ENCODE results near the gene BDNF.
"Not testable (repeated sequence)": the region's sequence is repeated elsewhere in the genome, so short reads cannot be mapped to it uniquely, and the experiment has no call there.

BDNF gene

DNA sequence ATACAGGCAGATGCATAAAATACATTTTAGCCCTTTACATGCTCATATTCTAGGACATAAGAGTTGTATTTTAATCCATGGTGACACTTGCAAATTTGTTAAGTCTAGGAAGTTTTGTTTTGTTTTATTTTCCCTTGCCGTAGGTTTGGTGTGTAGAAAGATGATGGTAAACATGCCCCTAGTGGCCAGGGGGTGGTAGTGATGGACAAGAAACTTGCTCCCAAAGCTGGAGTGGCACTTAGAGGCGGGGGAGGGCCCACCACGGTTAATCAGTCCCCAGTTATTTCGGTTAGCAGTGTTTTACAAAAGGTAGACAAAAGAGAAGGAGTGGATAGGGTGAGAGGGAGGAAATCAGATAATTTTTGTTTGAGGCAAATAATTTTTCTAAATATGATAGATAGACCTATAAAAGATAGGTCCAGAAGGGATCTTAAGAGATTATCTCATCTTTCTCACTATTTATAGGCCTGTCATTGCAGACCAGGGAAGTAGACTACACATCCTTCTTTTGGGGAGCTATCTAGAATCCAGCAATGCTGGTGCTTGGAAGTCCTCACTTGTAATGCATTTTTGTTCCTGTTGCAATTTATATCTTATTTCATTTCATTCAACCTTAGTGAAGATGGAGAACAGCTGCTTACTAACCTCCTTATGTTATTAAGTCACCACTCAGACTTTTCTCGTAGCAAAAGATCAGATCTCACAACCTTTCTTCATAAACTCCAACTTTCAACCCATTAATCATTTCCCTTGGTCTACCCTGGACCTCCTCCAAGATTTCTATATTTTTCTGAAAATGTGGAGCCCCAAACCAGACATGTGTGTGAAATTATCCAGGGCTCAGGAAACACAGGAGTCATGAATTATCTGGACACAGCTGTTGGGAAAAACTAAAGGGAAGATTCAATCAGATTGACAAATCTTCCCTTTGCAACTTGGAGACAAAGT is 5.9 kb upstream of the BDNF start:
- no peak for DNase-seq

DNA sequence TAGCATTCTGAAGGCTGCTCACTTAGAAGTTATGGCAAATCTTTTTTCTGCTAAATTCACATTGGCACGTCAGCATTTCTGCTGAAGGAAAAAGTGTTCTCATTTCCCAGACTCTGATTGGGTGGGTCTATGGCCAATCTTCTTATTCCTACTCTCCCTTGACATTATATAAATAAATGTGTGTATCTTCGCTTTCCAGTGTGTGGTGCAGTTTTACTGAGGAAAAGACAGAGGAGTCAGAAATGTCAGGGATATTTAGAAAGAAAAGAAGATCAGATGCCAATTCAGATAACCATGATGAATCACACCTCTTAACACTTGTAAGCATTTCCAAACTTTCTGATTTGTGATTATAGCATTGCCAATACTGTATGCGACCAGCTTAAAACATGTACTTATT is 3.2 kb upstream of the BDNF start:
- no peak for DNase-seq

DNA sequence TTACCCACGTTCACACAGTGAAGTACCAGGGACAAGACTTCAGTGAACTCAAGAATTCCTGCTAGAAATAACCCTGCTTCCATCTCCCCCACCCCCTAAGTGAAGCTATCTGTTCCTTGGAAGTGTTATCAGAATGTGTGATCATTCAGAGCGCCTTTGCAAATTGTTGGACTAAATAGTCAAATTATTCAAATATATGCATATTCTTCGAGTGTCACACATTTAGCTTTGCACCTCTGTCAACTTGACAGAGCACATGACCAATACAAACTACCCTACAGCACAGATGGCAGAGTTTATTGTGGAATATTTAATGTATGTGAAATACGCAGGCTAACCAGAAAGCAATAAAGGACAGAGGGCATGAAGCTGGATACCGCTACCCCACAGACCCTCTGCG is 2.6 kb upstream of the BDNF start:
- DNase-seq: no peak

DNA sequence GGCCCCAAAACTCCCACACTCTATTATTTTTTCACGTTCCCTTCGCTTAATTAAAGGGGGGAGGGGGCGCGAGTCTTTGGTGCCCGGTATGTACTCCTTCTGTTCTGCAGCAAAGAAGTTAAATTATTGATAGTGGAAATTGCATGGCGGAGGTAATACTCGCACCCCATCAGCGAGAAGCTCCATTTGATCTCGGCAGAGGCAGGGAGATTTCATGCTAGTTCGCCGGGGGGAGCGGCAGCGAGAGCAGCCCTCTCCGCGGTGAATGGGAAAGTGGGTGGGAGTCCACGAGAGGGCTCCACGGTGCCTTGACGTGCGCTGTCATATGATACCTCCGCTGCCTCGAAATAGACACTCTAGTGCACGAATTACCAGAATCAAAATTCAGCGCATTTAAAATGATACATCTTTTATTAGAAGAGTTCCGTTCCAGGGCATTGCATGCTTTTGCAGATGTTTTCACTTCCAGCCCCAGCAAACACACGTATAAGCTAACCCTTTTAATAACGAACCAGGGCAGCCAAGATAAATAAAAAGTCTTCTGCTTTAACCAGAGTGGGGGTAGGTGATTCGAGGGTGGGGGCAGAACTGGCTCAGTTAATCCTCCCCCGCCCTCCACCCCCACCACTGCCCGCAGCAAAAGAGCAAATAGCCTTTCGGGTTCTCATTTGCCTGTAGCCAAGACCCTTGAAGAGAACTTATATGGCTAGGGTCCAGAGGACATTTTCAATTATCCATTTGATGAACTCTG is 1.3 kb upstream of the BDNF start:
- DNase-seq: no peak

DNA sequence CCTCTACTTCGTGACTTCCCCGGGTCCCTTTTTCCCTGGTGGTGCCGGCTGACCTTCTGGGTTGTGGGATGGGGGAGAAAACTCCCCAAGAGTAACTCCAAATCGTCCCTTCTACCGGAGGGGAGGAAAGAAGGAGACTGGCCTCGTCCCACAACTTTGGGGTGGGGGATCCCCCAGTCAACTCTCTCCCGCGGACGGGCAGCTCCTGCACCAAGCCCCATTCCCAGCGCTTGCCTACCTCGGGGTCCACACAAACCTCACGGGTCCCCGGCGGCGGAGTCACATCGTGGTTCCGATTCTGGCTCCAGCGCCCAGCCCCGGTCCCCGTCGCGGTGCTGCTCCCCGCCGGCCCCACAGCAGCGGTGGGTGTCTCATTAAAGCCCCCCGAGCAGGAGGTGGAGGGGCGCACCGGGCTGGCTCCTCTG is 317 bp downstream of the BDNF start:
- DNase-seq: no peak

DNA sequence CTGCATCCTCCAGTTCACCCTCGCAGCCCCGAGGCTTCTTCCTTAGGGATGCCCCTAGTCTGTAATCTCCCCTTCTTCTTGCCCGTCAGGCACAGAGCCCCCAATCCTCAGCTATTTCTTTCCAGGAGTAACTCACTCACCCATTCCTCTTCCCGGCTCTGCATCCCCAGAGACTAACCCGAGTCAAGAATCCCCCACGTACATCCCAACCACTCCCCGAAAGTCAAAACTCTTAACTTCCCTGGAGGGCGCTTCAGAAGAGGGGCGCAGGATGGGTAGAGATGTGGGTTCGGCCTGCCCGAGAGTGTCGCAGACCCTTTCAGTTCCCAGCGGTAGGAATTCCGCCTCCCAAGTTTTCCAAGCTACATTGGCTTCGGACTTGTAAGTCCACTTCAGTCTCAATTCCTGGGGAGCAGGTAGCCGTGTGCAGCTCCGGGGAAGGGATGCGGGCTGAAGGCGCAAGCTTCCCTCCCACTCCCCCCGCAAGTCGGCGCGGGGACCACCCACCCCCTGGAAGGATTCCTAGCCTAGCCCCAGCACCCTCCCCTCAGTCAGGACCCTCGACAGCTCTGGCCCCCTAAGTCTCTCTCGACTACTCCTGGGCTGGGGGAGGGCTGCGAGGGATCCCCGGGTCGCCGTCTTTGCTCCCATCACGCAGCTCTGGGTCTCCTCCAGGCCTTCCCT is 871 bp downstream of the BDNF start:
- DNase-seq: no peak

DNA sequence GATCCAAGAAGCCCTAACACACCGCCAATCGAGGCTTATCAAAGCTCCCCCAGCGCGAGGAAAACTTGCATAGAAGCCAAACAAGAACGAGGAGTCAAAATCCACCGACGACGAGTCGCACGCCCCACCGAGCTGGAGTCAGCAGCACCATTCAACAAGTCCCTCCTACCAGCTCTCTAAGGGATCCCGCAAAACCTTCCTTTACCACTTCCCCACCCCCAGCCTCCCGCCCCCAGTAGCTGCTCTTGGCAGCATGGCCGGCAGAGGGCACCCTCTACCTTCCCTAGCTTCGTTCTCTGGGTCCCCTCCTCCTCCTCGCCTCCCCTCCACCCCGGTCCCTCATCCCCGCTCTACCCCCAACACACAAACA is 1.4 kb downstream of the BDNF start:
- peak; percentile 33 for DNase-seq

DNA sequence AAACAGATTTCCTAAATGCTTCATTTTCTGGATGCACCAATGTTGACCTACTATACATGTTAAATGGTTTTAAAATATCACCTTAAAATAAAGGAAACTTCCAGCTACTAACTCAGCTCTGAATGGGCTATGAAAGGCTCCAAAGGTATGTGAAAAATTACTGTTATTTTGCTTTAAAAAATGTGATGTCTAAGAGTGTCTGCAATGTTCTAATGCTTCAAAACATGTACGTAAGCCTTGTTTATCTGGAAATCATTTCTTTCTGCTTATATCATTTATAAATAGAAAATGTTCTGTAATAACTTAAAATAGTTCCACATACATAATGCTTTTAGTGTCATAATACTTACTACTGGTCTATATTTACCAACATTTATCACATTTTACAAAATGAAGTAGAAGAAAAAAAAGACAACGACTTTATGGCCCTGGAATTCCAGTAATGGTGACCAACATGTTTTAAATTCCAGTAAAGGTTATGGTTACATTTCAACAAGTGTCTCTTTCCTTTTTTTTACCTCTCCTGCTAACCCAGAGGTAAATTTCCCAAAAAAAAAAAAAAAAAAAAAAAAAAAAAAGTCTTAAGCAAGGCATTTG is 2.5 kb downstream of the BDNF start:
- DNase-seq: no peak

DNA sequence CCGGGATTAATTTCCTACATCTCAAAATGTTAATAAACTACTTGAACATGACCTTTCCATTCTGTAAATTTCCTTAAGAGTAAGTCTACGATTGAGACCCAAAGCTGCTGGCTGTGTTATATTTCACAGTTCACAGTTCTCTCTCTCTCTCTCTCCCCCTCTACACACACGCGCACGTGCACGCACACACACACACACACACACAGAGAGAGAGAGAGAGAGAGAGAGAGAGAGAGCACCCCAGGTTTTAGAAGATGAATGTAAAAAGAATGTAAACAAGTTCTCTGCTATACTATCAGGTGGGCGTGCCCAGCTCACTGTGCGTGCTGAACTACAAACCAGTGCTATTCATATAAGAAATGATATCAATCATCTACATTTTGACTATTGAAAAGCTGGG is 3.3 kb downstream of the BDNF start:
- no peak for DNase-seq

DNA sequence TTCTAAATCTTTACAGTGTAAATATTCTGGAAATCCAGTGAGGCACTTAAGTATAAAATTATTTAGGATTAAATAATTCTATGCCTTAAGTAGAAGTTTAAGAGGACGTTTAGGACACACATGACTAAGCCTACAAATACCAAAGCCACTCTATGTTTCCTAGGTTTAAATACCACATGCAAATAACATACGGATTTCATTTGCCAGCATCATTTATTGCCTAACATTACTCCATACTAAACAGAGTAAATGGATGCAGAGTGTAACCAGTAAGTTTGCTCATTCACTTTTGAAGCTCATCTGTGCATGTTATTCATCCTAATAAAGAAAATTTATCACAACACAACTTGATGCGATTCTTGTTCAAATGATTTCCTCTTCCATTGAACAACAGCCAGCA is 4.1 kb downstream of the BDNF start:
- DNase-seq: no peak

DNA sequence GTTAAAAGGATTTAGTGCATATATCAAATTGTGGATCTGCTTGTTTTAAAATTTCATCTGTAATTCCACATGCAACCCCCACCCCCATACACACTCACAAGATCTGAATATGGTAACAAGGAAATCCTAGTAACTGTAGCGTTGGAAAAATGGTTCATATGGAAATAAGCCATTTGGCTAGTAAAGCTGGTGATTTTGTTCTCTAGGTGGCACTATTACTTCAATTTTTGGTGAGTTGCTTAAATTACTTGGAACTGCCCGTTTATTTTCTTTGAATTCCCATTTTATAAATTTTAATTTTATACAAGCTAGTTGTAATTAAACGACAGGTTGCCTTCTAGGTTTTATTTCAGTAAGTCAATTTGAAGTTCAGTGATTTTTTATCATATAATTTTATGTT is 5.3 kb downstream of the BDNF start:
- DNase-seq: no peak

DNA sequence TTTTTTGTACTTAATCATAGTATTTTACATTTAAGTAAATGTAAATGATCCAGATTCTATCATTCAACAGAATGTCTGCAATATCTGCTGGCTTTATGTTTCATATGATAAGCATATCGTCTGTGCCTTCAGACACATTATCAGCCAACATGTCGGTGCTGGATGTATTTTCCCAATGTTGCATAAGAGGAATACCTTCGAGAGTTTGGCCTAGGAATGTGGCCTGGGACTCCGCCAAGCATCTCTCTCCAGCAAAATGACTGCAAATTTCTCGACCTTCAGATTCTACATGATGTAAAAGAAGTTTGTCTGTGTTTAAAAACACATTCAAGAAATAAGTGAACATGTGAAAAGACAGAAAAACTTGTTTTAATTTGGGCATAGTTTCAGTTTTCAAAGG is 6.9 kb downstream of the BDNF start:
- no peak for DNase-seq

DNA sequence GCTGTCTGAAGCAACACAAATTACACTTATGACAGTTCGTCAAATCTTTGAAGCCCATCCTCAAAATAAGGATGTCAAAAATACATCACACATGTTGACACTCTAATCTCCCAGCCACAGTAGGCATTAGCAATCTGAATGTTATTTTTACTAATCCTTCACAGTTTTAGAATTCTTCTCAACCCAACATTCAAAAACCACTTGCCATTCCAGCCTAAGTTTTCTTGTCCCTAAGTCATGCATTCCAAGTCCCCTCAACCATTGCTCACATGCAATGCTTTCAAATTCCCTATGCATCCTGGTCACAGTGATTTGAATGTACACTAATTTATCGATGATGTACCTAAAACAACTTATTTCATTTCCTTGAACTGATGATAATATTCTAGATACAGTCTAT is 7.5 kb downstream of the BDNF start:
- DNase-seq: no peak

DNA sequence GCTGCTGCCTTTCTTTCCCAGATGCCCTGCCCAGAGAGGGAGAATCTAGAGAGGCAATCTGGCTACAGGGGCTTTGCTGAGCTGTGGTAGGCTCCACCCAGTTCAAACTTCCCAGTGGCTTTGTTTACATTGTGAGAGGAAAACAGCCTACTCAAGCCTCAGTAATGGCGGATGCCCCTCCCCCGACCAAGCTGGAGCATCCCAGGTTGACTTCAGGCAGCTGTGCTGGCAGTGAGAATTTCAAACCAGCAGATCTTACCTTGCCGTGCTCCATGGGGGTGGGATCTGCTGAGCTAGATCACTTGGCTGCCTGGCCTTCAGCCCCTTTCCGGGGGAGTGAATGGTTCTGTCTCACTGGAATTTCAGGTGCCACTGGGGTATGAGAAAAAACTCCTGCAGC is 12.2 kb downstream of the BDNF start:
- no peak for DNase-seq

DNA sequence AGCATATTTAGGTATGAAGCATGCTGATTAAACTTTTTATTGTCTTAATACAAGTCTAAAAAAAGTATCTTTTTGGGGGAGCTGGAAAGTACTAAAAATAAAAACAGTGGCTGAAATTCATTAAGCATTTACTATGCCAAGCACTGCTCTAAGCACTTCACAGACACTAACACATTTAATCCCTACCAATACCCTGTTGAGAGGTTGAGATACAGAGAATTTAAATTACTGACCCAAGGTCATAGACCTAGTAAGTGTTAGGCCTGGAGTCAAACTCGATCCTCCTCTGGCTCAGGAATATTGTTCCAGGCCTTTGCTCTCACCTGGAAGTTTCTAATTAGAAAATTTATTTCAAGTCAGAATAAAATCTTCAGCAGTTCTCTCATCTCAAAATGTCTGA is 18.6 kb downstream of the BDNF start:
- DNase-seq: no peak

DNA sequence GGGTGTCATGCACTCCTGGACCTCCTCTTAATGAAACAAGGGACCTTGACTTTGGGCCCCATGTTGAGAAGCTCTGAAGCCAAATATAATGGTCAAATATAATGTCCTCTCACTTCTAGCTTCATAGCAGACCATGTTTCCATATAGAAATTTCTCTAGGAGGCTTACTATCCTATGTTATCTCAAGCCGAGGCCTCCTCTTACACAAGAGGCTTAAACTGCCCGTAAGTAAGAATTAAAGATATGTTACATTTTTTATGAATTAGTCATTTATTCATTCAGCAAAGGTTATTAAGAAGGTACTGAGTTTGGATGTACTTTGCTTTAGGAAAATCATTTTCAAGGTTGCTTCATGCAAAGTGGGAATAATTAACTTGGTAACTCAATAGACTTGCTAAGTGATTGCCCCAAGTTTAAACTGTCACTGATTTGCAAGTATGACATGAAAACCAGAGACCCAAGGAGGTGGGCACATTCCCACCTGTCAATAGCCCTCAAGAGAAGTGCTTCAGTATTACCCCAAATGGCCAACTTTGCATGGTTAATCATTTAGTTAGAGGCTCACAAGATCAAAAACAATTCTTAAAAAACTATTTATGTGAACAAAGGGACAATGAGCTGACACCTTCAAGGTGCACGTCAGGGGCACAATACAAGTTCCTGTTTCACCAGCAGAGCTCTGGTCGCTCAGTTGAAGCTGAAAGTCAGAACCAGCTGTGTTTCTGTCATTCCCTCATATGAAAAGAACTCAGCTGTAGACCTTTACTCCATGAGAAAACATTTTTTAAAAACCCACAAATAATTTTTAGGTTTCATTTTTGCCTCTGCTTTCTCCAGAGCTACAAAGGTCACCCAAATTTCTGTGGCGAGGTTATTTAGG is 20.9 kb downstream of the BDNF start:
- DNase-seq: no peak

DNA sequence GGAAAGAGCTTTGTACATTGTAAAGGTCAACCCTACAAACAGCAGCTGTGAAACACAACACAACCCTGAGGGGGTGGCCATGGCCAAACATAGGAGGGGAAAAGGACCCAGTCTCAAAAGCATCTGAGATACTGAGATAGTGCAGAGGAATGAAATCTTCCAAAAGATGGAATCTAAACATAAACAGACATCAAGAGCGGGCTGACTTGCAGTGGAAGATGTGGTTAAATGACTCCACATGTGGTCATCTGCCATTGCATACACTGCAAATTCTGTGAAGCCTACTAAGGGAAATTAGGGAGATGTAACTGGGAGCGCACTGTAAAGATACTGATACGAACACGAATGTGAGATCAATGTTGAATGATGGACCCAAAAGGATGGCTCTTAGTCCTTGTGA is 22.0 kb downstream of the BDNF start:
- DNase-seq: no peak

DNA sequence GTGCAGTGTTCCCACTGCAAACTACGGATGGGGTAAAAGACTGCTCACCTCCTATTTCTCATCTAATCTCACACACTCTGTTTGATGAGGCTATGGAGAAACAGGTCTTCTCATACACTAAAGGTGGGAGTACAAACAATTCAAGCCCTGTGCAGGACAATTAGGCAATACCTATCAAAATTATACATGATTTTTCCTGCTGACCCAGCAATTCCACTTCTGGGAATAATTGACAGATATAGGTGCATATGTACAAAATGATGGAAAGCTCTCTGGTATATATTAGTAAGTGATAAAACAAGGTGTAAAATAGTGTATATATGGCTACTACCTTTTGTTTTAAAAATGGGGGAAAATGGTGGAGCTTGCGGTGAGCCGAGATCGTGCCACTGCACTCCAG is 23.1 kb downstream of the BDNF start:
- no peak for DNase-seq

DNA sequence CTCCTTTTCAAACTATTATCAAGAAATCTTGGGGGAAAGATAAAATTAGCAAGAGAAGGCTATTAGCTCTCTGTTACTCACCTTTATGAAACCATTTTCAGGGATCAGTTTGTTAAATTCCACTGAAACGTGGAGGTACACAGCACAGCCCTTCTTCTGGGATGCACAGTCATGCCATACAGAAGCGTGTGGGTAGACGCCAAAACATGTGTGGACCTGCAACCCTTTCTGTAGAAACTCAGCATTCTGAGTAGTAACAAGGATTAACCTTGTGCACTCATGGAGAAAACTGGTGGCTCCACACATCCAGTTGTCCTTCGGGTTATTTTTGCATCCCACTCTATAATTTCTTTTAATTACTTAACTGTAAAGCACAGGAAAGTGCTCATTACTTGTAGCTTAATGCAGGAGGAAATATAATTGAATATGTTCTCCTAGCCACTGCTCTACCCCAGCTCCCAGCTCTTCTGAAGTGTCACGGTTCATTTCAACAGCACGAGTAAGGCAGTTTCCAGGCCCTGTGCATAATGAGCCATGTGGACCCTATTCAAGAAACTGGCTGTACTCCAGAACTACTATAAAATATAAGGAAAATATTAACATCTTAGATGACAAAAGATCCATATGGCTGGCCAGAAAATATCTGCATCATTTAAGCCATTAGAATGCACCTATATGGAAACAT is 26.1 kb downstream of the BDNF start:
- DNase-seq: no peak

DNA sequence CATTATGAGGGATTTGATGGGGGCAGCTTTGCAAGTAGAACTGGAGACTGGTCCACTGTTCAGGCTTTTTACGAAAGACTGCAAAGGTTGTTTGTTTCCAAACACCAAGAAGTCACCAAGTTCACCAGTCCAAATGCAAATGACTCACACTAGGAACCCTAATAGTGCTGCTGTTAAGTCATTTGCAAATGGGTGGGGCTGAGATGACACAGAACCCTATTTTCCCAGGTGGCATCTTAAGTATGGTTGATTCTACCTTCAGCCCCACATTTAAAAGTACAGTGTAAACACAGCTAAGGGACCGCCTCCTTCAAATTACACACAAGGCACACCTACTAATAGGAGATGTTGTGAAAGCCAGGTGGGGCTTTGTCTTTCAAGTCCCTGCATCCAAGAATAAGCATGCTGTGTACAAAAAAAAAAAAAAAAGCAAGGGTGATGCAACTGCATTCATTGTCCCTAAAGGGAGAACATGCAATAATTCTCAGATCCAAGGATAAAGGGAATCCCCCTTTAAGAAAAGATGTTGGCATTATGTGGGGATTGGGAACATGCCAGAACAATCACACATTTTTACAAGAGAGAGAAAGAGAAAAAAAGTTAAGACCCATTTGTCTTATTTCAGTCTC is 27.3 kb downstream of the BDNF start:
- no peak for DNase-seq

DNA sequence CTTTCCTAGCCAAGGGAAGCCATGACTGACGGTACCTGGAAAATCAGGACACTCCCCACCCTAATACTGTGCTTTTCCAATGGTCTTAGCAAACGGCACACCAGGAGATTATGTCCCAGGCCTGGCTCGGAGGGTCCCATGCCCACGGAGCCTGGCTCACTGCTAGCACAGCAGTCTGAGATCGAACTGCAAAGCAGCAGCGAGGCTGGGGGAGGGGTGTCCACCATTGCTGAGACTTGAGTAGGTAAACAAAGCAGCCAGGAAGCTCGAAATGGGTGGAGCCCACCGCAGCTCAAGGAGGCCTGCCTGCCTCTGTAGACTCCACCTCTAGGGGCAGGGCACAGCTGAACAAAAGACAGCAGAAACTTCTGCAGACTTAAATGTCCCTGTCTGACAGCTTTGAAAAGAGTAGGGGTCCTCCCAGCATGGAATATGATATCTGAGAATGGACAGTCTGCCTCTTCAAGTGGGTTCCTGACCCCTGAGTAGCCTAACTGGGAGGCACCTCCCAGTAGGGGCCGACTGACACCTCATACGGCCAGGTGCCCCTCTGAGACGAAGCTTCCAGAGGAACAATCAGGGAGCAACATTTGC is 34.6 kb downstream of the BDNF start:
- DNase-seq: not testable (repeated sequence)
